ENCODE results near the gene COX7A2. TPM values are rescaled to one million over a fixed set of nuclear protein-coding genes. Genes with fewer than 3 reads are reported as not detected.

COX7A2 gene
- total and polyA plus RNA-seq, 2 of the 4 experiments (the other 2 are of a cell fraction), result 174 to 776 TPM

DNA sequence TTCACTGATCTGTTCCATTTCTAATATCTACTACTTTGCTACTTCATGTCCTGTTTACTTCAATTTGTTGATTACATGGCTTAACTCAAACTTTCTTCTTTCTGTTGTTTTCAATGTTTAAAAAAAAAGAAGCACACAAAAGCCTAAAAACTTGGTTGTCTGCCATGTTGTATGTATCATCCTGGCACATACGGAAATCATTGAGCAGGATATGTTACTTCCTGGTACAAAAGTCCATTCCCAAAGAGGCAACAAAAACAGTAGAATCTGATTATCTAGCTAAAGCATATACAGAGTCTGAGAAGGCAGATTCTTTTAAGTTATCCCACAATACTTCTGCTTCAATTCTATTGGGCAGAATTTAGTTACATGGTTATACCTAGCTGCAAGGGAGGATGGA is 23.2 kb downstream of the COX7A2 start:
- DNase-seq, result peak; percentile 27
- no peak for TF ChIP-seq FOS (IDR thresholded peaks at IDR 0.05; ENCODE audit: low read depth, low read length)
- no peak for TF ChIP-seq RFX5 (IDR thresholded peaks at IDR 0.05; ENCODE audit: low read depth, low read length)
- TF ChIP-seq NFE2L2 (IDR thresholded peaks at IDR 0.05; ENCODE audit: low read depth, low read length), result no peak
- no peak for TF ChIP-seq MAFK (IDR thresholded peaks at IDR 0.05; ENCODE audit: low read depth, low read length)
- TF ChIP-seq RCOR1 (IDR thresholded peaks at IDR 0.05; ENCODE audit: insufficient replicate concordance, low read length), result no peak
- no peak for TF ChIP-seq BHLHE40 (IDR thresholded peaks at IDR 0.05; ENCODE audit: low read depth, low read length)
- TF ChIP-seq, protein P1, sequence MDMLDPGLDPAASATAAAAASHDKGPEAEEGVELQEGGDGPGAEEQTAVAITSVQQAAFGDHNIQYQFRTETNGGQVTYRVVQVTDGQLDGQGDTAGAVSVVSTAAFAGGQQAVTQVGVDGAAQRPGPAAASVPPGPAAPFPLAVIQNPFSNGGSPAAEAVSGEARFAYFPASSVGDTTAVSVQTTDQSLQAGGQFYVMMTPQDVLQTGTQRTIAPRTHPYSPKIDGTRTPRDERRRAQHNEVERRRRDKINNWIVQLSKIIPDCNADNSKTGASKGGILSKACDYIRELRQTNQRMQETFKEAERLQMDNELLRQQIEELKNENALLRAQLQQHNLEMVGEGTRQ (IDR thresholded peaks at IDR 0.05; ENCODE audit: low read depth, low read length), result no peak
- TF ChIP-seq, protein P2, sequence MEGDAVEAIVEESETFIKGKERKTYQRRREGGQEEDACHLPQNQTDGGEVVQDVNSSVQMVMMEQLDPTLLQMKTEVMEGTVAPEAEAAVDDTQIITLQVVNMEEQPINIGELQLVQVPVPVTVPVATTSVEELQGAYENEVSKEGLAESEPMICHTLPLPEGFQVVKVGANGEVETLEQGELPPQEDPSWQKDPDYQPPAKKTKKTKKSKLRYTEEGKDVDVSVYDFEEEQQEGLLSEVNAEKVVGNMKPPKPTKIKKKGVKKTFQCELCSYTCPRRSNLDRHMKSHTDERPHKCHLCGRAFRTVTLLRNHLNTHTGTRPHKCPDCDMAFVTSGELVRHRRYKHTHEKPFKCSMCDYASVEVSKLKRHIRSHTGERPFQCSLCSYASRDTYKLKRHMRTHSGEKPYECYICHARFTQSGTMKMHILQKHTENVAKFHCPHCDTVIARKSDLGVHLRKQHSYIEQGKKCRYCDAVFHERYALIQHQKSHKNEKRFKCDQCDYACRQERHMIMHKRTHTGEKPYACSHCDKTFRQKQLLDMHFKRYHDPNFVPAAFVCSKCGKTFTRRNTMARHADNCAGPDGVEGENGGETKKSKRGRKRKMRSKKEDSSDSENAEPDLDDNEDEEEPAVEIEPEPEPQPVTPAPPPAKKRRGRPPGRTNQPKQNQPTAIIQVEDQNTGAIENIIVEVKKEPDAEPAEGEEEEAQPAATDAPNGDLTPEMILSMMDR (conservative IDR thresholded peaks at IDR 0.05; ENCODE audit: low read depth, low read length), result no peak
- no peak for TF ChIP-seq ELK1 (IDR thresholded peaks at IDR 0.05; ENCODE audit: borderline replicate concordance, low read depth, low read length)
- TF ChIP-seq CEBPB (IDR thresholded peaks at IDR 0.05; ENCODE audit: low read depth, low read length), result no peak
- TF ChIP-seq SMC3 (IDR thresholded peaks at IDR 0.05; ENCODE audit: low read depth, low read length), result no peak
- TF ChIP-seq POLR2A (IDR thresholded peaks at IDR 0.05; ENCODE audit: low read depth, low read length), result no peak
- TF ChIP-seq MXI1 (IDR thresholded peaks at IDR 0.05; ENCODE audit: borderline replicate concordance, low read depth, low read length), result no peak
- no peak for TF ChIP-seq MAZ (IDR thresholded peaks at IDR 0.05; ENCODE audit: borderline replicate concordance, low read depth, low read length)
- no peak for TF ChIP-seq RAD21 (IDR thresholded peaks at IDR 0.05; ENCODE audit: low read length)
- TF ChIP-seq CHD1 (IDR thresholded peaks at IDR 0.05; ENCODE audit: low read depth, low read length), result no peak
- in situ Hi-C loops (cut with MboI; ENCODE audit: low sequenced_read_pairs) (no loop called here), intact Hi-C loops (cut with micrococcal nuclease) (no loop called here), dilution Hi-C loops (cut with HindIII; ENCODE audit: low sequenced_read_pairs, unreplicated experiment) (no loop called here)
- H4K5ac ChIP-seq (ENCODE audit: low read depth, low read length), result no peak overlapping the region
- H2BK20ac ChIP-seq (ENCODE audit: low read depth, low read length), result no peak overlapping the region
- H2BK120ac ChIP-seq (ENCODE audit: low read depth, low read length), result no peak overlapping the region
- ChIA-PET CTCF (interaction anchor here (1.2 kb wide), 1 partner anchor 11 kb away, joined by 4 read pairs; no protein-coding TSS in a partner anchor), POLR2A (ENCODE audit: unreplicated experiment) (no interaction called here)
- H3K9ac ChIP-seq (ENCODE audit: low read depth, low read length), result no peak overlapping the region
- peaks cover 5% of the 10 kb centered on the region; the same call in 1 of the 2 replicates for H3K9me1 ChIP-seq (ENCODE audit: insufficient read depth, low read length)
- H3K27ac ChIP-seq (ENCODE audit: insufficient read depth, low read length), result no peak overlapping the region
- WGBS, 2 experiments (ENCODE audit: extremely low coverage in 2 of 2, insufficient read length in 1 of 2), result no CpG with 5 or more reads among the region's 1 CpG
- H3K56ac ChIP-seq (ENCODE audit: extremely low read depth, insufficient read depth, low read length), result no peak overlapping the region
- no peaks in the 10 kb centered on the region for H3K79me1 ChIP-seq (ENCODE audit: low read depth in 1 of 2, low read length in 2 of 2)
- H3K23ac ChIP-seq (ENCODE audit: low read depth, low read length), result no peak overlapping the region
- H3K27me3 ChIP-seq (ENCODE audit: control insufficient read depth, insufficient read depth, low read length), result no peaks in the 10 kb centered on the region
- no peak for ATAC-seq (ENCODE audit: low read depth)
- peaks cover 12% of the 10 kb centered on the region for H3K4me1 ChIP-seq (ENCODE audit: control insufficient read depth, insufficient read depth, low read length)
- H2AK9ac ChIP-seq (replicated peaks; ENCODE audit: low read depth, low read length, poor library complexity), result no peak overlapping the region
- no peak overlapping the region for H3K4me2 ChIP-seq (ENCODE audit: low read depth, low read length)
- H3K14ac ChIP-seq (replicated peaks; ENCODE audit: low read depth, low read length), result no peak overlapping the region
- H4K91ac ChIP-seq (ENCODE audit: insufficient read depth, low read depth, low read length), result no peak overlapping the region
- H2BK15ac ChIP-seq (ENCODE audit: low read depth, low read length), result no peak overlapping the region
- no peaks in the 10 kb centered on the region for H3K36me3 ChIP-seq (ENCODE audit: control insufficient read depth, insufficient read depth, low read length)
- H3K9me3 ChIP-seq (ENCODE audit: control insufficient read depth, insufficient read depth, low read length), result no peaks in the 10 kb centered on the region
- no peak overlapping the region for H2AFZ ChIP-seq (replicated peaks; ENCODE audit: low read length, poor library complexity)
- no peak overlapping the region for H3K4me3 ChIP-seq (ENCODE audit: insufficient read depth, low read depth, low read length)
- H4K8ac ChIP-seq (ENCODE audit: low read depth in 2 of 2, low read length in 2 of 2), result no peak overlapping the region
- no peak overlapping the region for H3K4ac ChIP-seq (ENCODE audit: low read depth, low read length)
- H2BK5ac ChIP-seq (ENCODE audit: low read depth, low read length, poor library complexity, severe bottlenecking), result no peak overlapping the region
- no peak overlapping the region for H2AK5ac ChIP-seq (ENCODE audit: low read depth, low read length)
- BruUV-seq (replicated peaks), result no TSS peak
- no peaks in the 10 kb centered on the region for H4K20me1 ChIP-seq (ENCODE audit: insufficient read depth, low read length)
- no peak overlapping the region for H3K18ac ChIP-seq (ENCODE audit: low read depth, low read length)
